ENCODE data around the gene RHEX.

RHEX gene

DNA sequence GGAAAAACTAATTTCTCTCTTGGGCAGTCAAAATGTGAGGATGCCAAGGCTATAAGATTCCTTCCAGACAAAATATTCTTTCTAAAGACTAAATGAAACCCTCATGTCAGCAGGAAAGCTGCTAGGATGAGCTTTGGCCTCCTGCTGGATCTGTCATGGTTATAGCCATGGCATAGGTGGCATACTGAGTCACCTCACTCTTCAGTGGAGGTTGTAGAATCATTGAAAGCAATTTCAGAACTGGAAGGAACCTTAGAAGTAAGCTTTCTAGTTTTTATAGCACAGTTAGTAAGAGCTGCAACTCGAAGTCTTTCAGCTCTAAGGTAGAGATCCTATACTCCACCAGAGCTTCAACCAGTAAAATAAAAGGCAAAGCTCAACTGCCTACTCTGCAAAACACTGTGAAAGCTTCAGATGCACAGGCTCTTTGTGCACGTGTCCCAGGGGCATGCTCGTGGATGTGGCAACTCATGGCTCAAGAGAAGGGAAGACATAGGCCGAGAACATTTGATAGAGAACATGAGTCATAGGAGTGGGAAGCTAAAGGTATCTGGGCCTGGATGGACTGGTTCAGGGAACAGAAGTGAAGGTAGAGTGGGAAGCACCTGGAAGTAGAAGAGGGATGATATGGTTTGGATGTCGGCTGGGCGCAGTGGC, 58.4 kb downstream of the RHEX start:
- DNase-seq (ENCODE audit: extremely low spot score, insufficient read length, low read depth) (no peak), FAIRE-seq (no peak)

DNA sequence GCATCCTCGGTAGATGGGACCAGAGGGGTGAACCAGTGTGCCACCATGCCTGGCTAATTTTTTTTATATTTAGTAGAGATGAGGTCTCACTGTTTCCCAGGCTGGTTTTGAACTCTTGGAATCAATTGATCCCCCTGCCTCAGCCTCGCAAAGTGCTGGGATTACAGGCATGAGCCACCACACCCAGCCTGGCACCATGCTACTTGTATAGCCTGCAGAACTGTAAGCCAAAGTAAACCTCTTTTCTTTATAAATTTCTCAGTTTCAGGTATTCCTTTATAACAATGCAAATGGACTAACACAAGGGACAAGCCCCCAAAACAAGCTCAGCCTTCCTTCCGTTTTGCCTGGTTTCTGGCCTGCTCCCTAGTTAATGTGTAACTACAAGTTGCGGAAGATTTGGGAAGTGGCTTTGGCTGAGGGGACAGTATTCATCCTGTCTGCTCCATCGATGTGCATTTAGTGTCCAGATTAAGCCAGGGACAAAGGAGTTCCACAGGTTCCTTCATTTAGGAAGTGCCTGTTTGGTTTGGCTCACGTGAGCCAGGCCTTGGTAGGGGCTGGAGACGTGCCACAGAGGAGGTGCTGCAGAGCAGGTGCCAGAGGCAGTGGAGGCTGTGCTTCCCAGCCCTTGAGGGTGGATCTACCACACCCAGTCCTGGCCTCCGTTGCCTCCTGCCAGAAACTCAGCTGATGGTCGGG, 59.8 kb downstream of the RHEX start:
- FAIRE-seq (no peak), DNase-seq (ENCODE audit: extremely low spot score, insufficient read length, low read depth) (no peak)

DNA sequence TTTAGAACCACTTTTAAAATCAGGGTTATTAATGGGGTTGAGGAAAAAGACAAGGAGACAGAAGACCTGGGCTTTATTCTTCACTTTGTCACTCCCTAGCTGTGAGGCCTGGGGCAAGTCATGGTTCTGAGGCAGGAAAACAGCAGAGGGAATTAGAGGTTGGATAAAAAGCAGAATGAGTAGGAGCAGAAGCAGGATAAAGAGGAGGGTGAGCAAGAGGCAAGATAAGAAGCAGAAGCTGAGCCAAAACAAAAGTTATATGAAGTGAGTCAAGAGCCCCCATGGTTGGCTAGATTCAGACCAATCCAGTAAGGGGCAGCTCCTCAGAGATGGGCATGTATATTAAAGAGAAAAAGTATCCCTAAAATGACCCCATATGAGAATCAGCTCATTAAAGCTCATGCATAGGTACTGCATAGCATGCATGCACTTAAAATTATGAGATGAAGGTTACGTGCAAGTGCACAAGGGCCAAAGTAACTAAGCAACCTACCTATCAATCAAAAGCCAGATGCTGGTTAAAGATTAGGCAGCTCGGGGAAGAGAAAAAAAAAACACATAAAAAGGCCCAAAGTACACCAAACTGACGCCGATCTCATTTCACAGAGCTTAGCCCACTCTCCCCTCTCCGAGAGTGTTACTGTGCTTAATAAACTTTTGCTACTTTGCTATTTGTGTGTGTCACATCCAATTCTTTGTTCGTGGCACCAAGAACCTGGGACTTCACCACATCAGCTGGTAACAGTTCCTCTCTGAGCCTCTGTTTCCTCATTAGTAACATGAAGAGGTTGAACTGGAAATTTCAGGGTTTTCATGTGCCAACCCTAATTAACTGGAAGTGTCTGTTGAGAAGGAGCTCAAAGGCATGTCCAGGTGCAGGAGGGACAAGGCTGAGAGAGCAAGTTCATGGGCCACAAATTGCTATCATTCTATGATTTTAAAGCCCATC, 62.0 kb downstream of the RHEX start:
- FAIRE-seq: no peak
- DNase-seq (ENCODE audit: extremely low spot score, insufficient read length, low read depth): no peak

DNA sequence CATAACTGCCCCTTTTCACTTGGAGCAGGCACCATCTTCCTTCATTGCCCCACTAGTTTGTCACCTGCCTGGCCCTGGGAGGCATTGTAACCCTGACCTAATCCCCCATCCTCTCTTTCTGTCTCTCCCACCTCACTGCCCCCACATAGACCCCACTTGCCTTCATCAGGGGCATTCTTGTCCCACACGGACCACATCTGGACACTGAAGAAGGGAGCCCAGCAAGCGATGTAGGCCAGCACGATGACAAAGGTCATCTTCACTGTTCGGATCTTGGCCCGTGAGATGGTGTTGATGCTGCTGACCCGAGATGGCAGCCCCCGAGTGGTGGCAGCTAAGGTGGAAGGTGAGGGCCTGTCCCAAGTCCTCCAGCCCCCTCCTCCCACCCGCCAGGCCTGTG, 62.8 kb downstream of the RHEX start:
- DNase-seq (ENCODE audit: extremely low spot score, insufficient read length, low read depth): no peak
- FAIRE-seq: no peak

DNA sequence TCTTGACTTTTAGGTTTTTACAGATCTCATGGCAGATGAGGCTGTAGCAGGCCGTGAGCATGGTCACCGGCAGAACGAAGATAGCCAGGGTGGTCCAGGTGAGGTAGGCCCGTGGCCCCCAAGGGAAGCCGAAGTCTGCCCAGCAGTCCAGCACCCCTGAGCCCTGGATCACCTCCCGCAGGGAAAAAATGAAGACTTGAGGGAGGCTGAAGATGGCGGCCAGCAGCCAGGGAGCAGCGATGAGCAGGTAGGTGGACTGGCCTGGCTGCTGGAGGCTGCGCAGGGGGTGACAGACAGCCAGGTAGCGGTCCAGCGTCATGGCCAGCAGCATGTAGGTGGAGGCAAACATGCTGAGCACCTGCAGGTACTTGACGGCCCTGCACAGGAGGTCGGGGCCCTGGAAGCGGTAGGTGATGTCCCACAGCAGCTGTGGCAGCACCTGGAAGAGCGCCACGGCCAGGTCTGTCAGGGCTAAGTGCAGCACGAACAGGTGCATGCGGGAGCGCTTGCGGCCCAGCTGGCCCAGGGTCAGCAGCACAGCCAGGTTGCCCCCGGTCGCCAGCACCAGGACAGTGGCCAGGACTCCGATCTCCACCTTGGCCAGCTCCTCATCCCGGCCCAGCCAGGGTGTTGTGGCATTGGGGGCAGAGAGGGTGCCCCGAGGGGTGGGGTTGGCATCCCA, 63.4 kb downstream of the RHEX start:
- FAIRE-seq (no peak), DNase-seq (ENCODE audit: extremely low spot score, insufficient read length, low read depth) (no peak)

DNA sequence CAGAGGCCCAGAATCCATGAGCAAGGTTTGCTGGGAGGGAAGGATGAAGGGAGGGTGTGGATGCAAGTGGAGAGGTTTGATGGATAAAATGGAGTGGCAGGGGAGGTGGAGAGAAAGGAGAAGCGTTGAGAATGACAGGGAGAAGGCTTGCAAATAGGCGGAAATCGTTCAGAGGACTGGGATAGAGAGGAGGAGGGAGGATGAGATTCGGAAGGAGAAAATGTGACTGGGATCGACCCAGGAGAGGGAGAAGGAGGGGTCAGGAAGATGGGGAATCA, 63.8 kb downstream of the RHEX start:
- FAIRE-seq (no peak), DNase-seq (ENCODE audit: extremely low spot score, insufficient read length, low read depth) (no peak)

DNA sequence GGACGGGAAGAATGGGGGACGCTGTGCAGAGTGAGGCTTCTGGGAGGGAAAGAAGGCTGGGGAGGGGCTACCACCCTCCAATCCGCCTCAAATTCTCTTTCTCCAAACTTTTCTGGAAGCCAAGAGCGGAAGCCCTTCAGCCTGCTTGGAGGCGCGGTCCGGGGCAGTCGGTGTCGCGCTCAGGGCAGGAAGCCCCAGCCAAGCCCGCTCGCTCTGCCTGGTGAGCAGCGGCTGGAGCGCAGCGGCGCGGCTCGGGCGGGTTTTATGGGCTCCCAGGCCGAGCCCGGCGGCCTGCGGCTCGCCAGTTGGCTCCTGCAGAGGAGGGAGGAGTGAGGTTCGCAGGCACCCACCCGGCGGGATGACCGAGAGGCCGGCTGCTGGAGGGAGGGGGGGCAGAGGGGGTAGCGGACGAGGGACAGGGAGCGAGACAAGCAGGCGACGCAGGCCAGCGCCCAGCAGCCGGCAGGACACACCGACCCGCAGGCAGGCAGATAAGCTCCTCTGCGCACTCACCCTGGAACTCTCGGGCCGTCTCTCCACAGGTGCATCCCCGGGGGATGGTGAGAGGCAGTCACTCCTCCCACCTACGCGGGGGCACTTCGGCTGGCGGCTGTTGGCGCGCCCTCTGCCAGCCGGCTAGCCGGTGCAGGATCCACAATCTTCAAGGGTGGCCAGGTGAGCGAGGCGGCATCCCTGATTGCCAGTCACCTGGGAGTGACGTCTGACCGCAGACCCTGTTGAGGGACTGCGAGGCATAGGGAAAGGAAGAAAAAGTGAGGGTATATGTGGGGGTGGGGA, 64.4 kb downstream of the RHEX start, which contains the start of gene AVPR1B:
Gene AVPR1B, minus strand, starts transcription at position 238 of the 798 bp plus-strand sequence. CDS start 498 bp downstream, outside the sequence.
- no peak for DNase-seq (ENCODE audit: extremely low spot score, insufficient read length, low read depth)
- FAIRE-seq: no peak

DNA sequence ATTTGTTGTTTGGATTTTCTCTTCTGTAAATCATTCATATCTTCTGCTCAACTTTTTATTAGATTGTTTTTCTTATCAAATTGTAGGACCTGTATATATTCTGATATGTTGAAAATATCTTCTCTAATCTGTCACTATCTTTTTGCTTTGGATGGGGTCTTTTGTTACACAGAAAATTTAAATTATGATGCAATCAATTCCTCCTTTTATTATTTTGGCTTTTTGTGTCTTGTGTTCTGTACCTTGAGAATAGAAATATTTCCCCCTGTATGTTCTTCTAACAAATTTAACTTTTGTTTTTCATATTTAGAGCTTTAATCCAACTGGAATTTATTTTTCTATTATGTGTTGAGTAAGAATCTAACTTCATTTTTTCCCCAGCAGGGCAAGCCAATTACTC, 67.4 kb downstream of the RHEX start:
- no peak for DNase-seq (ENCODE audit: extremely low spot score, insufficient read length, low read depth)
- FAIRE-seq: no peak

DNA sequence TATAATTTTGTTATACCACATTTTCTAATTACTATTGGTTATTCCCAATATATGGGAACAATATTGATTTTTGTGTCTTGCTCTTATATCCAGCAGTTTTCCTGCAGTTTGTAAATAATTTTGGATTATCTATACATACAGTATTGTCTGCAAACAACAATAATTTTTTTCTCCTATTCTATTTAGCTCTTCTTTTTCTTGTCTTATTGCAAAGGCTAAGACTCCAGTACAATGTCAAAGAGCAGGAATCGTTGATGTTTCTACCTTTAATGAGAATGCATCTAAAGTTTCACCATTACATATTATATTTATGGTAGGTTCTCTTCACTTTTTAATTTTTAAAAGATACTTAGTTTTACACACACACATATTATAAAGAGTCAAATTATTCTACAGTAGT, 68.3 kb downstream of the RHEX start:
- DNase-seq (ENCODE audit: extremely low spot score, insufficient read length, low read depth) (no peak), FAIRE-seq (no peak)

DNA sequence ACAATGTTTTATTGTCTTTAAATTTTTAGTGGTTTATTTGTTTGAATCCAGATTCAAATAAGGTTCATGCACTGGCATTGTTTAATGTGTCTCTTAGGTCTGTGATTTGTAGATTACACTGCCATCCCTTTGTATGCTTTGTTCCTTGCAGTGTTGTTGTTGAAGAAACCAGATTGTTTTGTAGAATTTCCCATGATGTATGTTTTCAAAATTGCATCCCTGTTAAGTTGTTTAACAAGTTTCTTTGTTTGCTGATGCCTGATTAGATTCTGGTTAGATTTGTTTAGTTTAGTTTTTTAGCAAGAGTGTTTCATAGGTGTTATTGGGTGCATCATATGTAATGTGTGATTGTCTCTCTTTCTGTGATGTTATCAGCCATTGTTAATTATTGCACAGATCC, 69.7 kb downstream of the RHEX start:
- DNase-seq (ENCODE audit: extremely low spot score, insufficient read length, low read depth): no peak
- no peak for FAIRE-seq

DNA sequence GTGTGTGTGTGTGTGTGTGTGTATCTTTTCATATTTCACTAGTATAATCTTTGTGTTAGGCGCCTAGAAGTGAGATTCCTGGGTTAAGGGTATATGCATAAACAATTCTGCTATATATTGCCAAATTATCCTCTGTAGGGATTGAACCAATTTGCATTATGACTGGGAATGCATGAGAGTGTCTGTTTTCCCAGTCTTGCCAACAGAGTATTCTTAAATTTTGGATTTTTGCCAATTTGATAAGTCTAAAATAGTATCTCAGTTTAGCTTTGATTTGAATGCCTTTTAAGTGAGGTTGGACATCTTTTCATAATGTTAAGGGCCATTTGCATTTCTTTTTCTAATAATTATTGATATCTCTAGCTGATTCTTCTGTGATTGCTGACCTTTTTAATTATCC, 72.4 kb downstream of the RHEX start:
- DNase-seq (ENCODE audit: extremely low spot score, insufficient read length, low read depth): no peak
- FAIRE-seq: no peak

DNA sequence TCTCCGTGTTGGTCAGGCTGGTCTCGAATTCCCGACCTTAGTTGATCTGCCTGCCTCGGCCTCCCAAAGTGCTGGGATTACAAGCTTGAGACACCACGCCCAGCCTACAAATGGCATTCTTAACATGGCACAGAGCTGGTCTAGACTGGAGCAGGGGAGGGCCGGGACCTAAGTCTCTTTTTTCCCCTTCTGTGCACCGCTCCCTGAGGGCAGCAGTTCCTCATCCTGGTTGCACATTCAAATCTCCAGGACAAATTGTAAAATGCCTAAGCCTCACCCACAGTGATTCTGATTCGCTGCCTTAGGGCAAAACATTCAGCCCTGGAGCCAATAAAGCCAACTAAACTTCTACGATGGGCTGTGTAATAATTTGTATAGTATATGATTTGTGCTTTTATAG, 74.4 kb downstream of the RHEX start:
- DNase-seq (ENCODE audit: extremely low spot score, insufficient read length, low read depth): no peak
- FAIRE-seq: no peak

DNA sequence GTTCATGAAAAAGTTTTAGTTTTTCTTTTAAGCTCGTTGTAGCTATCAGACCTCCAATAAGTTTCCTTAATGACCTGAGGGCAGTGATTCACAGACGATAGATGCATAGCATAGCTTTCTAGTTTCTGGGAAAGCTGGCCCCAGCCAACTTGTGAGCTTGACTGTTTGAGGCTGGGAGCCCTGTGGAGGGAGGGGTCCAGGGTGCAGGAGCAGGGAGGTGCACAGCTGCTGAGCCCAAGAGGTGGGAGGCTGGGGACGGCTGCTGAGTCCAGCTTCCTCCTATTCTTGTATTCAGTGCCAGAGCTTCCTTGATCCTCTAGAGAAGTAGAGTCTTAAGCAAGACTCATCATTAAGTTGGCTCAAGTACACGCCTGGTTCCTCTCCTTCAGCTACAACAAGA, 75.2 kb downstream of the RHEX start:
- FAIRE-seq (no peak), DNase-seq (ENCODE audit: extremely low spot score, insufficient read length, low read depth) (no peak)

DNA sequence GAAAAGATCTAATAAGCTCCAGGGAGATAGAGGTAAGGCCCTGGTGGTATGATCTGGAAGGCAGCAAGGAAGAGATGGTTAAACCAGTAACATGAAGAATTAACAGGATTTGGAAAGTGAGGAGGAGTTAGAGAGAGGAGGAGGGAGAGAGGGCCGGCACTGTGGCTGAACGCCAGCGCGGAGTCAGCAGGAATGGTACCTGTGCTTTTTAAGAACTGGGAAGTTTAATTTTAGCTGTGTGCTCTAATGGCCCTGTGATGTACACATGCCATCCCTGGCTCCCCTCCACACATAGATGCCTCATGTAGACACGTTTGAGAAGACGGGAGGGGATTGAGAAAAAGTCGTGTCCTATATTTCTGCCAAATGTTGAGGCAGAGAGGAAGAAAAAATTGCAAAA, 78.1 kb downstream of the RHEX start:
- FAIRE-seq (no peak), DNase-seq (ENCODE audit: extremely low spot score, insufficient read length, low read depth) (no peak)

DNA sequence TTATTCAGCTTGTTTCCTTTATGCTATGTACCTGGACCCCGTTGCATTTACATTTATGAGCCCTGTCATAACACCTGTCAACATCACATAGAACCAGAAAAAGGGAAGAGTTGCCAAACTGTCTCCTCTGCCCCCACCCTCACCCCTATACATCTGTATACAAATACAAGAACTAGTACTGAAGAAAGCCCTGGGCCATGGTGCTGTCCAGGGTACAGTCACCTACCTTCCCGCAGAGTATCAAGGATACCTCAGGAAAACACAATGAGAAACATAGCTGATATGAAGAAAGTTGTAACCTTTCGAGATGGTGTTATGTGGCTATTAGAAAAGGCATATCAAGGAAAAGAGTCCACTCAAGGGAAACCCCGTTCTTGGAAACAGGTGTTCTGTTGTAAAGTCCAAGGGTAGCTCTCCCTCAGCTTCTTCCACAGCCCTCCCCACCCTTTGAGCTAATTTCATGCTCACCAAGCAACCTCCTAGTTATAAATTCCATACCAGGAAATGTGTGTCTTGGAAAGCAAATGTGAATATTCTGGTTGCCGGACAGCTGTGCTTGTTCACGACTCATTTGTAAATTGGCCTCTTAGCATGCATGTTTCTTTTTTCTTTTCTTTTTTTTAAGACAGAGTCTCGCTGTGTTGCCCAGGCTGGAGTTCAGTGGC, 80.9 kb downstream of the RHEX start:
- no peak for FAIRE-seq
- no peak for DNase-seq (ENCODE audit: extremely low spot score, insufficient read length, low read depth)

DNA sequence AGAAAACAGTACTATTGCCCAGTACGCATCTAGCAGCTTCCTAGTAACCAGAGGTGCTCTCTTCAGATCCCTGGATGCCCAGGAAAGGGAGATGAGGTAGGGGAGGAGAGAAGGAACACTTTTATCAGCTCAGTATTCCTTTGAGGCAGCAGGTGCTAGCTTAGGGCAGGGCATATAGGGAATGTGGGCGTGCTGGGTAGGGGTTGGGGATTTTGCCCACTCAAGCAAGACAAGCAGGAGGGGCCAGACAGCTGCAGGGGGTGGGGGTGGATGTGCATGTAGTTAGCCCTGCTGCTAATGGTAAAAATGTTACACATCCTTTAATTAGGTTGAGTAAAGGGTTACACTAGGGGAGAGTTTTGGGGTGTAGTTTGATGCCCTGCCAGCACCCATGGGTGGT, 82.3 kb downstream of the RHEX start:
- DNase-seq (ENCODE audit: extremely low spot score, insufficient read length, low read depth): no peak
- no peak for FAIRE-seq

DNA sequence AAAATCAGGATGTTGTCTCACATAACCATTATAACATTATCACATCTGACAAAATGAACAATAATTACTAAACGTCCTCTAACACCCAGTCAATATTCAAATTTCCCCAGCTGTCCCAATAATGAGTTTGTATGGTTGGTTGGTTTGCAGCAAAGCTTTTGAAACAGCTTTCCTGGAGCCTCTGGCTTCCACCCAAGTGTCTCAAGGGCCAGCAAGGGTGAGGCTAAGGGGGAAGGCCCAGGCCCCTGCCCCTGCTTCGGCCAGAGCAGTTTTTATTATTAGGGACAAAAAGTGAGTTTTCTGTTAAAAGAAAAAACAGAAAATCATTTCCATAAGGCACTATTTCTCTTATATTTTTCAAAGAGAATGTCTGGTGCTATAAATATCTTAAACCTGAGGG, 83.3 kb downstream of the RHEX start:
- FAIRE-seq (no peak), DNase-seq (ENCODE audit: extremely low spot score, insufficient read length, low read depth) (no peak)

DNA sequence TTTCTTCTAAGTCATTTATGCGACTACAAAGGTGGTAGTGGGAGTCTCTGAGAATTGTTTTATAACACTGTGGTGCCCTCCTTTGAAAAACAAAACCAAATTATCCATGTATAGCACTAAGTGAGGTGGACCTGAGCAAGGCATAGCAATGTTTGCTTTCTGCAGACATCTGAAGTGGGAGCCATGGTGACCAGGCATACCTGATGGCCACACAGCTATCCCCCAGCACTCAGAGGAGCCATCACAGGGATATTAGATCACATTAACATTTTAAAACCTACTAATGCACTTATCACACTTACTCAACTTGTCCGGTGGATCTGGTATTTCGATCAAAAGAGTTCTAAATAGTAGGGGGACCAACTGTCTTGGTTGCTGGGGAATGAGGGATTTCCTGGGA, 89.0 kb downstream of the RHEX start:
- no peak for DNase-seq (ENCODE audit: extremely low spot score, insufficient read length, low read depth)
- FAIRE-seq: no peak

DNA sequence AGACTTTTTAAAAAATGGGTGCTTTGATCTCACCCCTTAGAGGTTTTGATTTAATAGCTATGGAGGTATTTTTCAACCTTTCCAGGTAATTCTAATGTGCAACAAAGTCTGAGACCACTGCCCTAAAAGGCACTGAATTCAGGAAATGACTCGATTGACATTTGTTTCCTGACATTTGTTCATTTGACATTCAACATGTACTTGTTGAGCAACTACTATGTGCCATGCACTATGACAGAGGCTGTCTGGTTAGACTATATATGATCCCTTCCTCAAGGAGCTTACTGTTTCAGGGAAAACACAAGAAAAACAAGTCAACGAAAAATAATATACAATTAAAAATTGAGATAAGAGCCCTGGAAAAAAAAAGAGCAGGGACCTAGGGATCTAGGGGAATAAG, 89.8 kb downstream of the RHEX start:
- FAIRE-seq: no peak
- no peak for DNase-seq (ENCODE audit: extremely low spot score, insufficient read length, low read depth)

Data from GM18507 (cell line).